ENCODE measurements around the gene KCNJ9.

Gene KCNJ9

GRCh38 chr1:160081261-160081936 is at the start of gene KCNJ9:
Gene KCNJ9 (plus strand): TSS chr1:160081538. CDS start chr1:160084031, 2,493 bp downstream.
- no peak for DNase-seq (ENCODE audit: low spot score)
- TF ChIP-seq, protein P1, sequence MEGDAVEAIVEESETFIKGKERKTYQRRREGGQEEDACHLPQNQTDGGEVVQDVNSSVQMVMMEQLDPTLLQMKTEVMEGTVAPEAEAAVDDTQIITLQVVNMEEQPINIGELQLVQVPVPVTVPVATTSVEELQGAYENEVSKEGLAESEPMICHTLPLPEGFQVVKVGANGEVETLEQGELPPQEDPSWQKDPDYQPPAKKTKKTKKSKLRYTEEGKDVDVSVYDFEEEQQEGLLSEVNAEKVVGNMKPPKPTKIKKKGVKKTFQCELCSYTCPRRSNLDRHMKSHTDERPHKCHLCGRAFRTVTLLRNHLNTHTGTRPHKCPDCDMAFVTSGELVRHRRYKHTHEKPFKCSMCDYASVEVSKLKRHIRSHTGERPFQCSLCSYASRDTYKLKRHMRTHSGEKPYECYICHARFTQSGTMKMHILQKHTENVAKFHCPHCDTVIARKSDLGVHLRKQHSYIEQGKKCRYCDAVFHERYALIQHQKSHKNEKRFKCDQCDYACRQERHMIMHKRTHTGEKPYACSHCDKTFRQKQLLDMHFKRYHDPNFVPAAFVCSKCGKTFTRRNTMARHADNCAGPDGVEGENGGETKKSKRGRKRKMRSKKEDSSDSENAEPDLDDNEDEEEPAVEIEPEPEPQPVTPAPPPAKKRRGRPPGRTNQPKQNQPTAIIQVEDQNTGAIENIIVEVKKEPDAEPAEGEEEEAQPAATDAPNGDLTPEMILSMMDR (IDR thresholded peaks at IDR 0.05; ENCODE audit: extremely low read depth, missing control alignments) = no peak

DNA sequence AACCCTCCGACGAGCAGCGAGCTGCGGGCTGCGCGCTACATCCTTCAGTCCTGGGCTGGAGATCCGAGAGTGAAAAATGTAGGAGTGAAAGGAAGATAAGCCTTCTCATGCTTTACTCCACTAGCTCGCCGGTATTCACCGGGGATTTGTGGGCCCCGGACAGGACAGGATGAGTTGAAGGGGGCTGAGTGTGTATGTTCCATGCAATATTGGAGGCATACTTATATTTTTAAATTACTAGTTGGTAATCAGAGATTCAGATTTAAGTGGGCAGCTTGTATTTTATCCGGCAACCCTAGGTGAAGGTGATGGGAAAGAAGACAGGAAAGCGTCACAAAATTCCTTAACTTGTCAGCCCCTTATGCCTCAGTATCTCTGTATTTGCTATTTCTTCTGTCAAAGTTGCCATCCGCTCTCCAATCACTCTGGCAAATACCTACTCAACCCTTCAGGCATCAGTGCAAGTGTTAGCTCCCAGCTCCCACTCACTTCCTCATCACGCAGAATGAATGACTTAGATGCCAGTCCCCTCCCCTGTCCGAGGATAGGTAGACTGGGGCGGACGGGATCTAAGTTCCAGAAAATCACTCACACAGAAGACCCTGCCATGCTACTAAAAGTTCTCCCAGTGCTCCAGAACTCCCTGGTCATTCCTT is 49.0 kb upstream of the KCNJ9 start:
- TF ChIP-seq, protein P1 (IDR thresholded peaks at IDR 0.05; ENCODE audit: extremely low read depth, missing control alignments) = no peak
- DNase-seq (ENCODE audit: low spot score) = no peak

GRCh38 chr1:160040476-160040875 is 40.9 kb upstream of the KCNJ9 start:
- TF ChIP-seq, protein P1 (IDR thresholded peaks at IDR 0.05; ENCODE audit: extremely low read depth, missing control alignments) = no peak
- DNase-seq (ENCODE audit: low spot score) = no peak

DNA sequence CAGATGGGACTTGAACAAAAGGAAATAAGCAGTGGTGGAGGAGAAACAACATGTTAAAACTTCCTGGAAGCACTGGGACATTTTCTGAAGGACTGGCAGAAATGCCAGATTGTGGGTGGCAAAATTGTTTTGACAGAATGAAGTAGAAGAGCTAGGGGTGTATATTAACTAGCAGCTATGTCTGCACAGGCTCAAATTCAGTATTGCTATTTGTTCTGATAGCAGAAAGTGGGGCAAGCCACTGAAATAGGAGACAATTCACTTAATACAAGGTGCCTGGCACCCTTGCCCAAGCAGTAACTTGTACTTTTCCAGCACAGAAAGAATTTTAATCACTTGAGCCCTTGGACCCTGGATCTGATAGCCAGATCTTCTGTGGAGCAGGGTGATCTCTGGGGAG is 37.8 kb upstream of the KCNJ9 start:
- TF ChIP-seq, protein P1 (IDR thresholded peaks at IDR 0.05; ENCODE audit: extremely low read depth, missing control alignments) = no peak
- DNase-seq (ENCODE audit: low spot score) = no peak

DNA sequence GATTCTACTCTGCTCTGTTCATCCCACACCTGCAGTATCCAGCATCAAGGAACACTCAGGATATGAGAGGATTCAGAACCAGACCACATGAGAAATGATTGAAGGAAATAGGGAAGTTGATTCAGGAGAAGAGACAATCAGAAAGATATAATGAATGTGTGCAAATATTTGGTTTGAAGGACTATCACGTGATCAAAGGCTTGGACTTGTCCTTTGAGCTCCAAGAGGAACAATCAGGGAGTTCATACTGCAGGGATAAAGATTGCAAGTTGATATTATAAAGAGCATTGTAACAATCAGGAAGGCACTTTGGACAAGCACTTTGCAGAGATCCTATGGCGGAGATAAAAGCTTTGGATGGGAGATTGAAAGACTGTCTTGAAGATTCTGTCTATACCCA is 35.7 kb upstream of the KCNJ9 start:
- TF ChIP-seq, protein P1 (IDR thresholded peaks at IDR 0.05; ENCODE audit: extremely low read depth, missing control alignments) = no peak
- DNase-seq (ENCODE audit: low spot score) = no peak

DNA sequence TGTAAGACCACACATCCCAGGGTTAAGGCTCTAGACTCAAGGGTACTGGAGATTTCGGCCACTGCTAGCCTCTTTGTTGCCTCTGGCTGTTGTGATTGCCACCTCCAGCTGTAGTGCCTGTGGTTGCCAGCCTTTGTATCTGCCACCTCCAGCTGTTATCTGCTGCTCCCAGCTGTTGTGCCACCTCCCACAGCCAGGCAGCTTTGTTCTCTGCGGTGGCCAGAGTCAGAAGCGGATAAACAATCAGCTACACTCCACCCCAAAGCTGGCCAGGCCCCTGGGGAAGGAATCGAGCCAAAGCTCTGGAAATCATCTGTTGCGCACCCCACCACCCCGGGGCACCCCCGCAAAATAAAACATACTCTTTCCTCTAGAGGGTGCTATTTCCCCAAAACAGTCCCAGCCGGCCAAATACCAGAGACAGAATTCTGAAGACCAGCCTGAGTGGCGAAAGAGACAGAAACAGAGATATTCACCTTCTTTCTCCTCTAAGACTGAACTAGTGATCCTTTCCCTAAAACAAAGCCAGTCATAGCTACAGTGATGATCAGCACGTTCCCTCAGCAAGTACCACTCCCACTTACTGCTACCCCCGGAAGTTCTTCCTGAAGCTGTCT is 34.7 kb upstream of the KCNJ9 start:
- TF ChIP-seq, protein P1 (IDR thresholded peaks at IDR 0.05; ENCODE audit: extremely low read depth, missing control alignments) = peak; percentile 46
- DNase-seq (ENCODE audit: low spot score) = peak; percentile 80
